Activated naive CD4-positive, alpha-beta T cell treated with anti-CD3 and anti-CD28 coated beads for 36 hours (primary cell): ENCODE results near the gene CACNG3. TPM values are rescaled to one million over a fixed set of nuclear protein-coding genes. Genes with fewer than 3 reads are reported as not detected.

Experiments
- CTCF ChIA-PET: fragments of 350-600 bp; sonication (Branson Sonifier 250); formaldehyde crosslinking; loops from one replicate; lab custom pipeline; 2021; ENCODE audit warnings: antibody characterized with exemption; lab: Charles Lee
- DNase-seq: peaks from one replicate; pipeline ENCODE4 v3.0.0-alpha.2; 2020
- H3K27ac Mint-ChIP-seq: one replicate; pipeline ENCODE4 v1.8.0; 2021; ENCODE audit warnings: mild to moderate bottlenecking, mixed read lengths
- H3K27me3 Mint-ChIP-seq: one replicate; pipeline ENCODE4 v1.8.0; 2021; ENCODE audit warnings: low read depth, mixed read lengths
- H3K36me3 Mint-ChIP-seq: one replicate; pipeline ENCODE4 v1.8.0; 2021; ENCODE audit warnings: low read depth, mixed read lengths
- H3K4me1 Mint-ChIP-seq: one replicate; pipeline ENCODE4 v1.8.0; 2021; ENCODE audit warnings: low read depth, mixed read lengths
- H3K4me3 Mint-ChIP-seq: one replicate; pipeline ENCODE4 v1.8.0; 2021; ENCODE audit warnings: mild to moderate bottlenecking, moderate library complexity, mixed read lengths
- H3K9me3 Mint-ChIP-seq: one replicate; pipeline ENCODE4 v1.8.0; 2021; ENCODE audit warnings: mixed read lengths
- intact Hi-C: fragments of 100-400 bp; cut with micrococcal nuclease; formaldehyde crosslinking; loops from one replicate; pipeline ENCODE4 v1.15.1; 2023
- total RNA-seq, 2 experiments: library from RNA; stranded (reverse); gene quantifications; one replicate each; pipeline ENCODE4 v1.2.3, GENCODE V29; 2021

Gene CACNG3
- total RNA-seq, 2 experiments from 2014 or later = not detected

GRCh38 chr16:24346734-24347133 lies 90.6 kb downstream of the CACNG3 start:
- Mint-ChIP-seq H3K9me3 (no peaks in the 10 kb centered on the region), H3K4me3 (no peak overlapping the region), H3K27me3 (peaks cover 12% of the 10 kb centered on the region), H3K36me3 (no peaks in the 10 kb centered on the region), H3K27ac (no peak overlapping the region), H3K4me1 (peaks cover 9% of the 10 kb centered on the region)
- DNase-seq = no peak
- intact Hi-C loops = no loop called here
- CTCF ChIA-PET = no interaction called here

- H3K4me1 Mint-ChIP-seq = peaks cover 9% of the 10 kb centered on the region
- no peak overlapping the region for H3K4me3 Mint-ChIP-seq
- CTCF ChIA-PET = no interaction called here
- intact Hi-C loops = no loop called here
- no peak overlapping the region for H3K27ac Mint-ChIP-seq
- peaks cover 12% of the 10 kb centered on the region for H3K27me3 Mint-ChIP-seq
- no peaks in the 10 kb centered on the region for H3K9me3 Mint-ChIP-seq
- no peaks in the 10 kb centered on the region for H3K36me3 Mint-ChIP-seq
- no peak for DNase-seq
These were observed 91.4 kb downstream of the CACNG3 start for GRCh38 chr16:24347556-24347955.

- H3K27me3 Mint-ChIP-seq = peaks cover 12% of the 10 kb centered on the region
- CTCF ChIA-PET = no interaction called here
- DNase-seq = no peak
- intact Hi-C loops = no loop called here
- H3K9me3 Mint-ChIP-seq = no peaks in the 10 kb centered on the region
- H3K36me3 Mint-ChIP-seq = no peaks in the 10 kb centered on the region
- no peak overlapping the region for H3K27ac Mint-ChIP-seq
- H3K4me1 Mint-ChIP-seq = peaks cover 9% of the 10 kb centered on the region
- H3K4me3 Mint-ChIP-seq = no peak overlapping the region
These were observed 92.6 kb downstream of the CACNG3 start for GRCh38 chr16:24348545-24349290.

- H3K27me3 Mint-ChIP-seq = peaks cover 12% of the 10 kb centered on the region
- intact Hi-C loops = no loop called here
- CTCF ChIA-PET = no interaction called here
- no peaks in the 10 kb centered on the region for H3K36me3 Mint-ChIP-seq
- no peaks in the 10 kb centered on the region for H3K9me3 Mint-ChIP-seq
- H3K27ac Mint-ChIP-seq = no peak overlapping the region
- H3K4me1 Mint-ChIP-seq = peaks cover 9% of the 10 kb centered on the region
- no peak overlapping the region for H3K4me3 Mint-ChIP-seq
- no peak for DNase-seq
These were observed 93.2 kb downstream of the CACNG3 start for GRCh38 chr16:24349320-24349719.

GRCh38 chr16:24352746-24353145 lies 96.6 kb downstream of the CACNG3 start:
- intact Hi-C loops = no loop called here
- Mint-ChIP-seq H3K4me3 (no peak overlapping the region), H3K9me3 (no peaks in the 10 kb centered on the region), H3K27me3 (peaks cover 6% of the 10 kb centered on the region), H3K4me1 (peaks cover 4% of the 10 kb centered on the region), H3K36me3 (no peaks in the 10 kb centered on the region), H3K27ac (no peak overlapping the region)
- CTCF ChIA-PET = no interaction called here
- DNase-seq = no peak

- Mint-ChIP-seq H3K36me3 (no peaks in the 10 kb centered on the region), H3K27me3 (peaks cover 4% of the 10 kb centered on the region), H3K4me3 (no peak overlapping the region), H3K4me1 (peaks cover 1% of the 10 kb centered on the region), H3K9me3 (no peaks in the 10 kb centered on the region), H3K27ac (no peak overlapping the region)
- intact Hi-C loops = no loop called here
- CTCF ChIA-PET = no interaction called here
- no peak for DNase-seq
These were observed 97.5 kb downstream of the CACNG3 start for GRCh38 chr16:24353622-24354021.

- H3K27me3 Mint-ChIP-seq = peaks cover 9% of the 10 kb centered on the region
- no peak overlapping the region for H3K4me3 Mint-ChIP-seq
- CTCF ChIA-PET = no interaction called here
- intact Hi-C loops = no loop called here
- H3K4me1 Mint-ChIP-seq = no peaks in the 10 kb centered on the region
- H3K27ac Mint-ChIP-seq = no peak overlapping the region
- no peaks in the 10 kb centered on the region for H3K9me3 Mint-ChIP-seq
- DNase-seq = no peak
- H3K36me3 Mint-ChIP-seq = no peaks in the 10 kb centered on the region
These were observed 101.4 kb downstream of the CACNG3 start for GRCh38 chr16:24357511-24357910.

- H3K4me3 Mint-ChIP-seq = no peak overlapping the region
- DNase-seq = no peak
- CTCF ChIA-PET = no interaction called here
- H3K36me3 Mint-ChIP-seq = no peaks in the 10 kb centered on the region
- intact Hi-C loops = no loop called here
- no peaks in the 10 kb centered on the region for H3K9me3 Mint-ChIP-seq
- peaks cover 11% of the 10 kb centered on the region for H3K27me3 Mint-ChIP-seq
- H3K27ac Mint-ChIP-seq = no peak overlapping the region
- H3K4me1 Mint-ChIP-seq = no peaks in the 10 kb centered on the region
These were observed 102.0 kb downstream of the CACNG3 start for GRCh38 chr16:24358117-24358516.

- Mint-ChIP-seq H3K27me3 (peaks cover 13% of the 10 kb centered on the region), H3K36me3 (no peaks in the 10 kb centered on the region), H3K27ac (no peak overlapping the region), H3K4me3 (no peak overlapping the region), H3K4me1 (no peaks in the 10 kb centered on the region), H3K9me3 (no peaks in the 10 kb centered on the region)
- intact Hi-C loops = no loop called here
- no peak for DNase-seq
- CTCF ChIA-PET = interaction anchor here (0.5 to 0.9 kb wide), 2 partner anchors 138 to 145 kb away, joined by 3 to 6 read pairs; no protein-coding TSS in a partner anchor
These were observed 103.4 kb downstream of the CACNG3 start for GRCh38 chr16:24359490-24359889.

GRCh38 chr16:24360936-24361335 lies 104.8 kb downstream of the CACNG3 start:
- Mint-ChIP-seq H3K9me3 (no peaks in the 10 kb centered on the region), H3K4me1 (no peaks in the 10 kb centered on the region), H3K4me3 (no peak overlapping the region), H3K27ac (no peak overlapping the region), H3K27me3 (peaks cover 16% of the 10 kb centered on the region), H3K36me3 (no peaks in the 10 kb centered on the region)
- CTCF ChIA-PET = interaction anchor here (0.5 kb wide), 1 partner anchor 921 kb away, joined by 3 read pairs; no protein-coding TSS in a partner anchor
- intact Hi-C loops = no loop called here
- no peak for DNase-seq

- peaks cover 32% of the 10 kb centered on the region for H3K27me3 Mint-ChIP-seq
- intact Hi-C loops = no loop called here
- DNase-seq = no peak
- CTCF ChIA-PET = no interaction called here
- H3K4me3 Mint-ChIP-seq = no peak overlapping the region
- H3K9me3 Mint-ChIP-seq = peaks cover under 1% of the 10 kb centered on the region
- no peak overlapping the region for H3K27ac Mint-ChIP-seq
- H3K36me3 Mint-ChIP-seq = no peaks in the 10 kb centered on the region
- no peaks in the 10 kb centered on the region for H3K4me1 Mint-ChIP-seq
These were observed 108.5 kb downstream of the CACNG3 start for GRCh38 chr16:24364596-24364995.

GRCh38 chr16:24367186-24367710 lies 111.1 kb downstream of the CACNG3 start:
- no peak for DNase-seq
- intact Hi-C loops = no loop called here
- Mint-ChIP-seq H3K27me3 (peaks cover 23% of the 10 kb centered on the region), H3K27ac (no peak overlapping the region), H3K9me3 (peaks cover 8% of the 10 kb centered on the region), H3K36me3 (no peaks in the 10 kb centered on the region), H3K4me3 (no peak overlapping the region), H3K4me1 (no peaks in the 10 kb centered on the region)
- CTCF ChIA-PET = no interaction called here

GRCh38 chr16:24372824-24373223 lies 116.7 kb downstream of the CACNG3 start:
- Mint-ChIP-seq H3K27ac (no peak overlapping the region), H3K4me1 (no peaks in the 10 kb centered on the region), H3K27me3 (peaks cover 9% of the 10 kb centered on the region), H3K9me3 (peaks cover 12% of the 10 kb centered on the region), H3K36me3 (no peaks in the 10 kb centered on the region), H3K4me3 (no peak overlapping the region)
- intact Hi-C loops = no loop called here
- no peak for DNase-seq
- CTCF ChIA-PET = interaction anchor here (0.5 kb wide), 2 partner anchors 23 to 45 kb away, joined by 3 read pairs; no protein-coding TSS in a partner anchor
